Activated B cell treated with CpG ODN at 0.5 μM for 24 hours (primary cell): ENCODE results near the gene XPR1. TPM values are rescaled to one million over a fixed set of nuclear protein-coding genes. Genes with fewer than 3 reads are reported as not detected.

Experiments used
- ATAC-seq: fragments of 200-7000 bp; cut with Tn5 transposase; one replicate; pipeline ENCODE4 v1.10.0; 2021; ENCODE audit warnings: low read depth, mild to moderate bottlenecking, moderate library complexity
- CTCF ChIA-PET: fragments of 350-600 bp; sonication (Branson Sonifier 250); formaldehyde crosslinking; loops from one replicate; lab custom pipeline; 2021; ENCODE audit warnings: antibody characterized with exemption; lab: Charles Lee
- POLR2A ChIA-PET: fragments of 350-600 bp; sonication (Branson Sonifier 250); formaldehyde crosslinking; loops from one replicate; lab custom pipeline; 2021; ENCODE audit warnings: antibody characterized with exemption; lab: Charles Lee
- DNase-seq: peaks from one replicate; pipeline ENCODE4 v3.0.0; 2022
- H3K27ac Mint-ChIP-seq: one replicate; pipeline ENCODE4 v1.8.0; 2020; ENCODE audit warnings: mixed read lengths
- H3K27me3 Mint-ChIP-seq: one replicate; pipeline ENCODE4 v1.8.0; 2021; ENCODE audit warnings: mixed read lengths
- H3K36me3 Mint-ChIP-seq: one replicate; pipeline ENCODE4 v1.8.0; 2021; ENCODE audit warnings: low read depth, mixed read lengths
- H3K4me1 Mint-ChIP-seq: one replicate; pipeline ENCODE4 v1.8.0; 2021; ENCODE audit warnings: mixed read lengths
- H3K4me3 Mint-ChIP-seq: one replicate; pipeline ENCODE4 v1.8.0; 2020; ENCODE audit warnings: mild to moderate bottlenecking, mixed read lengths
- H3K9me3 Mint-ChIP-seq: one replicate; pipeline ENCODE4 v1.8.0; 2020; ENCODE audit warnings: mixed read lengths
- intact Hi-C: fragments of 100-400 bp; cut with micrococcal nuclease; formaldehyde crosslinking; loops from one replicate; pipeline ENCODE4 v1.15.1; 2024
- total RNA-seq: library from RNA; stranded (reverse); gene quantifications from 2 replicates; pipeline ENCODE4 v1.2.3, GENCODE V29; 2022
- TF ChIP-seq, protein P1 (sequence below): fragments of 200-600 bp; IDR thresholded peaks from one replicate; pipeline ENCODE4 v1.8.0; 2022; ENCODE audit warnings: antibody characterized with exemption, mild to moderate bottlenecking

The XPR1 gene
- total RNA-seq, 1 donor from 2014 or later: 20.4 TPM

DNA sequence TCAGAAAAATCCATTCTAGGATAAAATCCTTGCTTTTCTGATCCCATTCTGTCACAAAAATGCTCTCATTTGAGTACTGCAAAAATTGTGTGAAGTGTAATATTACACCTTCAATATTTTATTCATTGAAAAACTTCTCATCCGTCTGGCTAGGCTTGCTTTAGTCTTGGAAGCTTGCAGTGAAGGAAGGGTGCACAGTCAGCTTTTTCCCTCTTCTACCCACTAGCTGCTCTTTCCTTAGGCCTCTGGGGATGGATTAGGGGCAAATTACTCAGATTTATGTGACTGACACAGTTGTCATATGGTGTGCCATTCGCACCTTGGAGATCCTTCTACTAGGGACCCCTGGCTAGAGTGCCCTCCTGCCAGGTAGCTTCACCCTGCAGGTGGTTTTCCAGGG is 40.9 kb upstream of the XPR1 start:
- POLR2A ChIA-PET: no interaction called here
- intact Hi-C loops: no loop called here
- Mint-ChIP-seq H3K27me3 (peaks cover 20% of the 10 kb centered on the region), H3K4me3 (no peak overlapping the region), H3K27ac (no peak overlapping the region), H3K9me3 (peaks cover 3% of the 10 kb centered on the region), H3K4me1 (no peaks in the 10 kb centered on the region), H3K36me3 (no peaks in the 10 kb centered on the region)
- ATAC-seq: no peak
- no peak for DNase-seq
- TF ChIP-seq, protein P1, sequence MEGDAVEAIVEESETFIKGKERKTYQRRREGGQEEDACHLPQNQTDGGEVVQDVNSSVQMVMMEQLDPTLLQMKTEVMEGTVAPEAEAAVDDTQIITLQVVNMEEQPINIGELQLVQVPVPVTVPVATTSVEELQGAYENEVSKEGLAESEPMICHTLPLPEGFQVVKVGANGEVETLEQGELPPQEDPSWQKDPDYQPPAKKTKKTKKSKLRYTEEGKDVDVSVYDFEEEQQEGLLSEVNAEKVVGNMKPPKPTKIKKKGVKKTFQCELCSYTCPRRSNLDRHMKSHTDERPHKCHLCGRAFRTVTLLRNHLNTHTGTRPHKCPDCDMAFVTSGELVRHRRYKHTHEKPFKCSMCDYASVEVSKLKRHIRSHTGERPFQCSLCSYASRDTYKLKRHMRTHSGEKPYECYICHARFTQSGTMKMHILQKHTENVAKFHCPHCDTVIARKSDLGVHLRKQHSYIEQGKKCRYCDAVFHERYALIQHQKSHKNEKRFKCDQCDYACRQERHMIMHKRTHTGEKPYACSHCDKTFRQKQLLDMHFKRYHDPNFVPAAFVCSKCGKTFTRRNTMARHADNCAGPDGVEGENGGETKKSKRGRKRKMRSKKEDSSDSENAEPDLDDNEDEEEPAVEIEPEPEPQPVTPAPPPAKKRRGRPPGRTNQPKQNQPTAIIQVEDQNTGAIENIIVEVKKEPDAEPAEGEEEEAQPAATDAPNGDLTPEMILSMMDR: no peak
- CTCF ChIA-PET: no interaction called here

DNA sequence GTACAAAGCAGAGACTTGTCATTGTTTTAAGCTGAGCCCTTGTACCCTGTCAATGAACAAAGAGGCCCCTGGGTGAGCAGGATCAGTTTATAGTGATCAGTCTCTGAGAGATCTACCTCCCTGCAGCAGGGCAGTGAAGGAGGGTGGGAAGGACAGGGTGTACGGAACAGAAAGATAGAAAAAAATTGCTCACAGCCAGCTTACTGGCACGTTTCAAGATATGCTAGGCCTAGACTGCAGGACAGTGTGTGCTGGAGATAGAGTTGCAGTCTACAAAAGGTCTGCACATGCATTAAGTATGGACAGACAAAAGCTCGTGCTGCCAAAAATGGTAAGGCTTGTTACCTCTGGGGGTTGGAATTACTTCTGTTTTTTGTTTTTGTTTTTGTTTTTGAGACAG is 38.4 kb upstream of the XPR1 start:
- Mint-ChIP-seq H3K9me3 (no peaks in the 10 kb centered on the region), H3K4me3 (no peak overlapping the region), H3K27ac (no peak overlapping the region), H3K4me1 (no peaks in the 10 kb centered on the region), H3K27me3 (peaks cover 18% of the 10 kb centered on the region), H3K36me3 (no peaks in the 10 kb centered on the region)
- ATAC-seq (no peak), DNase-seq (no peak)
- CTCF ChIA-PET: no interaction called here
- intact Hi-C loops: no loop called here
- POLR2A ChIA-PET: no interaction called here
- TF ChIP-seq, protein P1: no peak

DNA sequence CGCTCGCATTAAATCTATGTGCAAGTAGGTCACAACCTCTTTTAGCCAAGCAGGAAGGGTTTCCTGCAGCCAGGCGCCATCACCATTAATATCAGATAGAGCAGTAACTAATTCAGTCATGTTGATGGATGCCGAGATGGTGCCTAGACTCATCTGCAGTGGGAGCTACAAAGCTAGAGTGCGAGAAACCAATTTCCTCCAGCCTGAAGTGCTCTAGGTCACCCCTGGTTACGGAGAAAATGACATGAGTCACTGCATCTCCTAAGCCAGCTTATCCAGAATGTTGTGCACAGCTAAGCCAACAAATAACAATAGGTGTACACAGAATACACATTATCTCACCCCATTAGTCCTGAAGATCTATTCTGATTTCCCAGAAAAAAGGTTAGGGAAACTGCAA is 37.1 kb upstream of the XPR1 start:
- TF ChIP-seq, protein P1: no peak
- CTCF ChIA-PET: no interaction called here
- intact Hi-C loops: no loop called here
- POLR2A ChIA-PET: no interaction called here
- Mint-ChIP-seq H3K27me3 (peaks cover 18% of the 10 kb centered on the region), H3K9me3 (no peaks in the 10 kb centered on the region), H3K4me3 (no peak overlapping the region), H3K27ac (no peak overlapping the region), H3K36me3 (no peaks in the 10 kb centered on the region), H3K4me1 (no peaks in the 10 kb centered on the region)
- DNase-seq (no peak), ATAC-seq (no peak)

DNA sequence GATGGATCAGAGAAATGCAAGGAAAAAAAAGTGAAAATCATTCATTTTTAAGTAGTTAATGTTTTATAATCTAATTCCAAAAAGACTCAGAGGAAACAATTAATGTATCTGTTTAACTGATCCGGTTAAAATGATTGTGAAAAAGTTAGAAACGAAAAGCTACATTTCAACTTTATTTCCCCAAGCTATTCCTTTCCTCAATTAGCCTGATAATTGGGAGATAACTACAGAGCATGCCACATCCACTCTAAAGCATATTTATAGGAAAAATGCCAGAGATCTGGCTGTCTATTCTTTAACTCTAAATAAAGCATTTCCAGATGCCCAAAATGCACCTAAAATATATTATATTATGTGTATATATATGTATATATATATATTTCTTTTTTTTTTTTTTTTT is 35.9 kb upstream of the XPR1 start:
- H3K9me3 Mint-ChIP-seq: no peaks in the 10 kb centered on the region
- no peak for ATAC-seq
- no peaks in the 10 kb centered on the region for H3K4me1 Mint-ChIP-seq
- intact Hi-C loops: no loop called here
- TF ChIP-seq, protein P1: no peak
- no peak for DNase-seq
- no peak overlapping the region for H3K4me3 Mint-ChIP-seq
- ChIA-PET CTCF (no interaction called here), POLR2A (no interaction called here)
- peaks cover 18% of the 10 kb centered on the region for H3K27me3 Mint-ChIP-seq
- no peaks in the 10 kb centered on the region for H3K36me3 Mint-ChIP-seq
- no peak overlapping the region for H3K27ac Mint-ChIP-seq

DNA sequence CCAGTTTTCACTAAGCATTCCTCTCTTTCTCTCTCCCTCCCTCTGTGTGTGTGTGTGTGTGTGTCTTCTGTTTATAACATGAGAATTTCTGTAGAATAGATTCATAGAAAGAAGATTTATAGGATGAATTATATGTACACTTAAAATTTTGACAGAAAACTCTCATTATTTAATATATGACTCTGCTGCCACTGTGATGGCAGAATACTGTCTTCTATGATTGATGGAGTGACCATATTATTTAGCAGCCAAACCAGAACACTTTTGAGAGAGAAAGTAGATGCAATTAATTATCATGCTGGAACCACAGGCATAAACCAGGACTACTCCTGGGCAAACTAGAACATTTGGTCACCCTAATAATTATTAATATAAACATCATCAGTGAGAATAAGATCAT is 34.3 kb upstream of the XPR1 start:
- TF ChIP-seq, protein P1: no peak
- no peaks in the 10 kb centered on the region for H3K9me3 Mint-ChIP-seq
- DNase-seq (no peak), ATAC-seq (no peak)
- intact Hi-C loops: no loop called here
- peaks cover 18% of the 10 kb centered on the region for H3K27me3 Mint-ChIP-seq
- CTCF ChIA-PET: no interaction called here
- H3K4me3 Mint-ChIP-seq: no peak overlapping the region
- H3K4me1 Mint-ChIP-seq: no peaks in the 10 kb centered on the region
- no peaks in the 10 kb centered on the region for H3K36me3 Mint-ChIP-seq
- no peak overlapping the region for H3K27ac Mint-ChIP-seq
- POLR2A ChIA-PET: no interaction called here
